Brain microvascular endothelial cell (primary cell): ENCODE data around the gene PMP22.

ENCODE experiments used
- DNase-seq: peaks from one replicate; pipeline ENCODE4 v3.0.0-alpha.2; 2020
- H3K27ac ChIP-seq: fragments of 250-450 bp; sonication (Bioruptor Pico); 2 replicates; pipeline ENCODE4 v1.5.1; 2020; ENCODE audit warnings: mild to moderate bottlenecking, moderate library complexity
- H3K27me3 ChIP-seq: fragments of 250-450 bp; sonication (Bioruptor Pico); replicated peaks from 2 replicates; pipeline ENCODE4 v1.5.1; 2020; ENCODE audit warnings: mild to moderate bottlenecking
- H3K36me3 ChIP-seq: fragments of 250-450 bp; sonication (Bioruptor Pico); replicated peaks from 2 replicates; pipeline ENCODE4 v1.5.1; 2020; ENCODE audit warnings: mild to moderate bottlenecking
- H3K4me3 ChIP-seq: 2 replicates; pipeline ENCODE4 v1.5.1; 2011; ENCODE audit warnings: low read depth, mild to moderate bottlenecking, control low read depth, low read length, moderate library complexity
- in situ Hi-C: cut with HindIII; loops from 2 replicates; pipeline ENCODE4 v1.10.0; 2017; ENCODE audit warnings: low sequenced_read_pairs, low pct_ligation_motif_present
- TF ChIP-seq, protein P1 (sequence below): IDR thresholded peaks from 2 replicates; pipeline ENCODE4 v1.5.1; 2011; ENCODE audit warnings: low read depth, mild to moderate bottlenecking, moderate library complexity, low read length, control low read depth, inconsistent platforms; ENCODE audit errors: missing control alignments

PMP22 gene

DNA sequence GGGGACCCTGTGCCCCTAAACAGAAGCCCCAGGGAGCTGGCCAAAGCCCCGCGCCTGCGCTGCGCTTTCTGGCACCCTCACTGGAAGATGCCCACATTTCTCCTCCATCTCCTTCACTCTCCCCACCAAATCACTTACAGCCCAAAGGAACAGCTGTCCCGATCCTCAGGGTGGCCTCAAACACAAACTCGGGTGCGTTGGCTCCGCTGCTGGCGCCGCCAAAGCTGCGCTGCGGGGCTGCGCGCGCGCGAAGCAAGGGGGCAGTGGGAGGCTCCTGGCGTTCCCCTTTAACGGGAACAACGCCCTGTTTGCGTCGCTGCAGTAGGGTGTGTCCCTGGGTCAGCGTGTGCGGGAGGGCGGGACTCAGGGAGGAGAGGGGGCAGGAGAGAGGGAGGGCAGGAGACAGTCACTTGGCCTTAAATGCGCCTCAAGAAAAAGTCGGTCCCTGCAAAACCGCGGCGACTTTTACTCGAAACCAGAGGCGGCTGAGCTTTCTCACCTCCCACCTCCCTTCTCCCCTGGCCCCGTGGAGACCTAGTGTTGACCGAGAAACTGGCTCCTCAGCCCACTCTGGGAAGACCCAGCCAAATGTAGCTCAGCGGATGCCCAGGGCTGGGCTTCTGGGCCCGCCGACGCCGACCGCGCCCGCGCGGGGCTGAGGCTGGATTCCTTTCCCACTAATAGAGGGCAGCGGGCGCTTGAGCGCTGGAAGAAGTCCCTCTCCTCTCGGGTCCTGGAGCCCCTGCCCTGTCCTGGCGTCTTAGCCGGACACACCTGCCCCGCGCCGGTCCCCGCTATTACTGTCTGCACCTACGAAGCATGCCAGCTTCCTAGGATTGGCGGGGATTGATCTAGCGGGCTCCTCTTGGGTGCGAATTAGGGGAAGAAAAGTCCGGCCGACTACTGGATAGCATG lies 2.6 kb downstream of the PMP22 start:
- DNase-seq, result no peak
- TF ChIP-seq, protein P1, sequence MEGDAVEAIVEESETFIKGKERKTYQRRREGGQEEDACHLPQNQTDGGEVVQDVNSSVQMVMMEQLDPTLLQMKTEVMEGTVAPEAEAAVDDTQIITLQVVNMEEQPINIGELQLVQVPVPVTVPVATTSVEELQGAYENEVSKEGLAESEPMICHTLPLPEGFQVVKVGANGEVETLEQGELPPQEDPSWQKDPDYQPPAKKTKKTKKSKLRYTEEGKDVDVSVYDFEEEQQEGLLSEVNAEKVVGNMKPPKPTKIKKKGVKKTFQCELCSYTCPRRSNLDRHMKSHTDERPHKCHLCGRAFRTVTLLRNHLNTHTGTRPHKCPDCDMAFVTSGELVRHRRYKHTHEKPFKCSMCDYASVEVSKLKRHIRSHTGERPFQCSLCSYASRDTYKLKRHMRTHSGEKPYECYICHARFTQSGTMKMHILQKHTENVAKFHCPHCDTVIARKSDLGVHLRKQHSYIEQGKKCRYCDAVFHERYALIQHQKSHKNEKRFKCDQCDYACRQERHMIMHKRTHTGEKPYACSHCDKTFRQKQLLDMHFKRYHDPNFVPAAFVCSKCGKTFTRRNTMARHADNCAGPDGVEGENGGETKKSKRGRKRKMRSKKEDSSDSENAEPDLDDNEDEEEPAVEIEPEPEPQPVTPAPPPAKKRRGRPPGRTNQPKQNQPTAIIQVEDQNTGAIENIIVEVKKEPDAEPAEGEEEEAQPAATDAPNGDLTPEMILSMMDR, result peak; percentile 21
- Histone ChIP-seq H3K27ac (peak overlapping the region; percentile 51), H3K36me3 (no peaks in the 10 kb centered on the region), H3K4me3 (peak overlapping the region; percentile 74), H3K27me3 (no peaks in the 10 kb centered on the region)
- in situ Hi-C loops, result no loop called here

DNA sequence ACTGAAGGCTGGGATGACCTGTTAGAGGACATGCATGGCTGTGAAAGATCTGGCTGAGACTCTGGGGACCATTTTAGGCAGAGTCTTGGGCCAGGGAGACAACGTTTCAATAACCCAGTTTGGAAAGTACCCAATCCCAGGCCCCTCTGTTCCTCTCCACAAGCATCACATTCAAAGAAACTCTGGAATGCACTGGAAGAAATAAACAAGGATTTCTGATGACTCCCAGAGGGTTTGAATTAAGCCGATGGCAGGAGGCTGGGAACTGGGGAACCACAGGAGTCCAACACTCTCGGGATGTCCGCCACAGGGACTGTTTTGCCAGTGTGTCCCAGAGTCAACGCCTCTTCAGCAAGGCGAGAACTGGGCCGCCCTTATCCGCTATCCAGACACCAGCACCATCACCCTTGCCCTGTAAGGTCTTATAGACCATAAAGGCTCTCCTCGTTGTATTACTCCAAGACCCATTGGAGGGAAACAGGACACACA lies 3.3 kb downstream of the PMP22 start:
- in situ Hi-C loops, result no loop called here
- DNase-seq, result no peak
- TF ChIP-seq, protein P1, result no peak
- Histone ChIP-seq H3K4me3 (peak overlapping the region; percentile 74), H3K27ac (peak overlapping the region; percentile 67), H3K27me3 (no peaks in the 10 kb centered on the region), H3K36me3 (no peaks in the 10 kb centered on the region)

DNA sequence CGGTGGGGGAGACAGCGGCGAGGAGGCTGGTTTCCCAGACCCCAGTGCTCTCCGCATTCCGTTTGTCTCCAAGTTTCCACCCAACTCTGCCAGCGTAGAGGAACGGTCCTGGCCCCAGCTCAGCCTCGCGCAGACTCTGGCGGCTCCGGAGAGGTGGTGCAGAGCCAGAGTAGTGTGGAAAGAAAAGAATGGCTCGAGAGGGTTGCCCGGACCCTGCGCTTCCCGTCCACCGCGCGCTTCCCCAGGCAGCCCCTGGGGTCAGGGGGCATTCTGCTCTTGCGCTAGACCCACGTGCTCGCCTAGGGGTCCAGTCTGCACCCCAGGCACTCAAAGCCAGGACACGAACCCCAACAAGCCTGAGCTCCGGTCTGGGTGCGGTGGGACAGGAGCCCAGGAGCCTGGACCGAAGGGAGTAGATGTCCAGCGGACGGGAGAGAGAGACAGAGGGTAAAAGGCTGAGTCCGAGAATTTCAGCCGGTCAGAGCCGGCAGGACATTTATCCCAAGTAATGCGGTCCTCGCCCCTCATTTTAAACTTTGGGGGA lies 3.8 kb downstream of the PMP22 start:
- Histone ChIP-seq H3K27me3 (no peaks in the 10 kb centered on the region), H3K4me3 (peak overlapping the region; percentile 74), H3K27ac (peak overlapping the region; percentile 67), H3K36me3 (no peaks in the 10 kb centered on the region)
- TF ChIP-seq, protein P1, result peak; percentile 64
- in situ Hi-C loops, result no loop called here
- peak; percentile 57 for DNase-seq

DNA sequence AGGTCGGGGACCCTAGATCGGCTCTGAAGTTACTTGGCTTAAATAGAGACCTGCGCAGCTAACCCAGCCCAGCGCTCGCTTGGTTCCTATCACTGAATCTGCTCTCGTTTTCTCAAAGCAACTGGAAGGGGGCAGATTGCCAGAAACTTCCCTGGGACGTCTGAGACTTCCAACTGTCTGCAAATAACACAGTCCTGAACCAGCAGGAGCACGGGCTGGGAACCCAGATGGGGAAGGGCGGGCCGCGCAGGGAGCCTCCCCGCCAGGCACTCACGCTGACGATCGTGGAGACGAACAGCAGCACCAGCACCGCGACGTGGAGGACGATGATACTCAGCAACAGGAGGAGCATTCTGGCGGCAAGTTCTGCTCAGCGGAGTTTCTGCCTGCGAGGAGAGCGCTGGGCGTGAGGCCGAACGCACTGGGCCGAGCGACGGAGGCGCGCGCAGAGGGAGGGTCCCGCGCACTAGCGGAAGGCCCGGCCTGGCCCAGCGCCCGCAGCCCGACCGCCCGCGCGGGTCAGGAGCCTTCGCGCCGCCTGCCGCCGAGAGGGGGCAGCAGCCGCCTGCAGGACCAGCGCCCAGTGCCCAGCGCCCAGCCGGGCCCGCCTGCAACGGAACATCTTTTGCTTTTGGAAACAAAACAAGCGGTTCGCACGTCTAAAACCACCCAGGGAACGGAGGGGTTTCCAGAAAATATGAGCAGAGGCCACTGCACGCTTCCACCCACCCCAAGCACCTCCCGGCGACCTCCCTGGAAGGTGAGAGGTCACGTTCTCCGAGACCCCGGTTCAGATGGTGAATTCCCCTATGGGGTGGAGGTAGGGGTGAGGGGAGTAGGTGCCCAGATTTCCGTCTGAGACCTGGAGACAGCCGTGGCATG lies 4.5 kb downstream of the PMP22 start:
- peak; percentile 80 for DNase-seq
- peak overlapping the region; percentile 80 for H3K4me3 ChIP-seq
- peak overlapping the region; percentile 67 for H3K27ac ChIP-seq
- in situ Hi-C loops, result no loop called here
- H3K36me3 ChIP-seq, result no peaks in the 10 kb centered on the region
- no peaks in the 10 kb centered on the region for H3K27me3 ChIP-seq
- TF ChIP-seq, protein P1, result peak; percentile 42

DNA sequence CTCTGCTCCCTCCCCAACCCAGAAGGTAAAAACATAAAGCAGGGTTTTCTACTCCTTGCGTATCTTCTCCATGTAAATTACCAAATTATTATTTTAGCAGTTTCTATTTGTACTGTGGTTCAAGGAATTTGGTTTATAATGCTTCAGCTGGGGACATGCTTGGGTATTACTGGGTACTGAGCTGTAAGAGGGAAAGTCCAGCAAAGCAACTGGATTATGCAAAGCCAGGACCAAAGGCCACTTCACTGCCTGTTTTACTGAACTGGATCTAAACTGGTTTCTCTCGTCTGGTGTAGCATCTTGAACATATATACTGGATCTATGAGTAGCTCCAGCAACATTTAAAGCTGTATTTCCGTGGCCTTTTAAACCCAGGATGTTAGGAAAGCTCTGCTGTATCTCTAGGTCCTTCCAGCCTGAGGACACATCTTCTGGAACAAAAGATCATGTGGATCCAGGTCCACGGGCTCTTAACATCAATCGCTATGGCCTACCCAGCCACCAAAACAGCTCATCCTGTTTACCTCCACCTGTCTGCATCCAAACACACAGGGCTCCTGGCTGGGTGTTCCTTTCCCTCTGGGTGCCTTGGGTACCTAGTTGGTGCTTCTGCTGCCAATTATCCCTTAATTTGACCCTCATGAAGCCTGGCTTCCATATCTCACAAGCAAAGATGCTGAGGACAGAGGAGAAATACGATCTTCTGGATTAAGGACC lies 7.2 kb downstream of the PMP22 start:
- in situ Hi-C loops, result no loop called here
- TF ChIP-seq, protein P1, result no peak
- Histone ChIP-seq H3K4me3 (no peak overlapping the region), H3K36me3 (no peaks in the 10 kb centered on the region), H3K27ac (no peak overlapping the region), H3K27me3 (no peaks in the 10 kb centered on the region)
- DNase-seq, result no peak
